ENCODE measurements around the gene RAB20. TPM values are rescaled to one million over a fixed set of nuclear protein-coding genes. Genes with fewer than 3 reads are reported as not detected.

RAB20 gene
- total RNA-seq, 4 donors from 2014 or later, result 3.9 to 9.1 (median 6.2) TPM

- no peak for TF ChIP-seq POLR2A (IDR thresholded peaks at IDR 0.05)
- TF ChIP-seq CTCF (IDR thresholded peaks at IDR 0.05), result no peak
- no peak for DNase-seq (ENCODE audit: low spot score in 2 of 2)
- WGBS, 2 donors, result 62 to 73% methylated on average over 6 to 9 of the region's 9 CpGs
- H3K4me3 ChIP-seq (ENCODE audit: low read depth, poor library complexity, severe bottlenecking), result no peak overlapping the region
- intact Hi-C loops (cut with DNase I; ENCODE audit: low total_unique reads), result no loop called here
These were observed 75.9 kb downstream of the RAB20 start for GRCh38 chr13:110485604-110486003.

GRCh38 chr13:110484290-110485048, 77.1 kb downstream of the RAB20 start:
- intact Hi-C loops (cut with DNase I; ENCODE audit: low total_unique reads), result no loop called here
- no peak for DNase-seq (ENCODE audit: low spot score in 2 of 2)
- 89 to 94% methylated on average over 18 of the region's 18 CpGs for WGBS, 2 donors
- no peak overlapping the region for H3K4me3 ChIP-seq (ENCODE audit: low read depth, poor library complexity, severe bottlenecking)
- no peak for TF ChIP-seq POLR2A (IDR thresholded peaks at IDR 0.05)
- no peak for TF ChIP-seq CTCF (IDR thresholded peaks at IDR 0.05)

GRCh38 chr13:110483386-110483968, 78.0 kb downstream of the RAB20 start:
- DNase-seq (ENCODE audit: low spot score in 2 of 2), result no peak
- WGBS, 2 donors, result 89 to 90% methylated on average over 13 of the region's 13 CpGs
- intact Hi-C loops (cut with DNase I; ENCODE audit: low total_unique reads), result no loop called here
- no peak overlapping the region for H3K4me3 ChIP-seq (ENCODE audit: low read depth, poor library complexity, severe bottlenecking)
- TF ChIP-seq POLR2A (IDR thresholded peaks at IDR 0.05) (no peak), CTCF (IDR thresholded peaks at IDR 0.05) (no peak)

GRCh38 chr13:110480161-110480560, 81.4 kb downstream of the RAB20 start:
- 71 to 86% methylated on average over 3 to 4 of the region's 5 CpGs for WGBS, 2 donors
- intact Hi-C loops (cut with DNase I; ENCODE audit: low total_unique reads), result no loop called here
- H3K4me3 ChIP-seq (ENCODE audit: low read depth, poor library complexity, severe bottlenecking), result no peak overlapping the region
- TF ChIP-seq POLR2A (IDR thresholded peaks at IDR 0.05) (no peak), CTCF (IDR thresholded peaks at IDR 0.05) (no peak)
- no peak for DNase-seq (ENCODE audit: low spot score in 2 of 2)

- DNase-seq (ENCODE audit: low spot score in 2 of 2), result no peak
- intact Hi-C loops (cut with DNase I; ENCODE audit: low total_unique reads), result no loop called here
- H3K4me3 ChIP-seq (ENCODE audit: low read depth, poor library complexity, severe bottlenecking), result no peak overlapping the region
- no peak for TF ChIP-seq POLR2A (IDR thresholded peaks at IDR 0.05)
- no peak for TF ChIP-seq CTCF (IDR thresholded peaks at IDR 0.05)
- 73 to 79% methylated on average over 11 of the region's 11 CpGs for WGBS, 2 donors
These were observed 81.9 kb downstream of the RAB20 start for GRCh38 chr13:110479648-110480047.

Measured in lower leg skin (tissue), 4 donors.